Neutrophil (primary cell): ENCODE measurements around the gene PLEKHA7.

Experiments
- H3K27ac ChIP-seq: fragments of 200-600 bp; sonication (generic); 2 replicates; pipeline ENCODE4 v1.5.1; 2016; ENCODE audit warnings: mild to moderate bottlenecking, moderate library complexity
- H3K27me3 ChIP-seq: fragments of 200-600 bp; sonication (generic); 2 replicates; pipeline ENCODE4 v1.6.0; 2016; ENCODE audit warnings: mild to moderate bottlenecking
- H3K36me3 ChIP-seq: fragments of 200-600 bp; sonication (generic); 2 replicates; pipeline ENCODE4 v1.5.1; 2017
- H3K4me1 ChIP-seq, 2 experiments: fragments of 200-600 bp in 1 of 2; sonication (generic) in 1 of 2; 1 replicate in 1 of 2; 2 replicates in 1 of 2; pipeline versions ENCODE4 v1.5.1 to v1.6.1; 2013 to 2016; ENCODE audit warnings: low read depth in 1 of 2, low read length in 1 of 2, mild to moderate bottlenecking in 1 of 2, moderate library complexity in 1 of 2; ENCODE audit not compliant: control insufficient read depth in 1 of 2, insufficient read depth in 1 of 2
- H3K4me3 ChIP-seq, 2 experiments: fragments of 200-600 bp in 1 of 2; sonication (generic) in 1 of 2; 1 replicate in 1 of 2; 2 replicates in 1 of 2; pipeline ENCODE4 v1.5.1; 2013 to 2016; ENCODE audit warnings: low read depth in 1 of 2, low read length in 1 of 2, mild to moderate bottlenecking in 1 of 2, moderate library complexity in 1 of 2
- H3K9me3 ChIP-seq: fragments of 200-600 bp; sonication (generic); 2 replicates; pipeline ENCODE4 v1.5.1; 2016
- CTCF ChIP-seq: fragments of 200-600 bp; sonication (generic); IDR thresholded peaks from 2 replicates; pipeline ENCODE4 v1.5.1; 2016; ENCODE audit warnings: antibody characterized with exemption

PLEKHA7 gene

GRCh38 chr11:16789560-16790485, 224.4 kb downstream of the PLEKHA7 start:
- TF ChIP-seq CTCF = no peak
- Histone ChIP-seq H3K27ac (no peak overlapping the region), H3K36me3 (no peaks in the 10 kb centered on the region), H3K27me3 (no peaks in the 10 kb centered on the region), H3K4me1 (peaks cover 11 to 18% of the 10 kb centered on the region in 2 experiments), H3K4me3 (no peak overlapping the region), H3K9me3 (no peaks in the 10 kb centered on the region)

GRCh38 chr11:16789063-16789420, 225.2 kb downstream of the PLEKHA7 start:
- Histone ChIP-seq H3K4me1 (peaks cover 10 to 15% of the 10 kb centered on the region in 2 experiments), H3K4me3 (no peak overlapping the region), H3K36me3 (no peaks in the 10 kb centered on the region), H3K27ac (no peak overlapping the region), H3K27me3 (no peaks in the 10 kb centered on the region), H3K9me3 (no peaks in the 10 kb centered on the region)
- no peak for TF ChIP-seq CTCF

GRCh38 chr11:16788141-16789062, 225.8 kb downstream of the PLEKHA7 start:
- Histone ChIP-seq H3K36me3 (no peaks in the 10 kb centered on the region), H3K27ac (no peak overlapping the region), H3K4me1 (peaks cover 10 to 15% of the 10 kb centered on the region in 2 experiments), H3K9me3 (no peaks in the 10 kb centered on the region), H3K27me3 (no peaks in the 10 kb centered on the region), H3K4me3 (no peak overlapping the region)
- peak; percentile 87 for TF ChIP-seq CTCF

- no peak for TF ChIP-seq CTCF
- H3K27me3 ChIP-seq = no peaks in the 10 kb centered on the region
- H3K36me3 ChIP-seq = no peaks in the 10 kb centered on the region
- no peak overlapping the region for H3K27ac ChIP-seq
- H3K4me3 ChIP-seq = no peak overlapping the region
- H3K9me3 ChIP-seq = no peaks in the 10 kb centered on the region
- peaks cover 10 to 15% of the 10 kb centered on the region in 2 experiments for H3K4me1 ChIP-seq
Measured at GRCh38 chr11:16787035-16787742, 227.0 kb downstream of the PLEKHA7 start.

- Histone ChIP-seq H3K27me3 (no peaks in the 10 kb centered on the region), H3K27ac (no peak overlapping the region), H3K4me1 (peaks cover 2 to 7% of the 10 kb centered on the region in 2 experiments), H3K9me3 (no peaks in the 10 kb centered on the region), H3K4me3 (no peak overlapping the region), H3K36me3 (no peaks in the 10 kb centered on the region)
- TF ChIP-seq CTCF = no peak
Measured at GRCh38 chr11:16786131-16786530, 228.1 kb downstream of the PLEKHA7 start.
